Non-pigmented ciliary epithelial cell (primary cell): Measurements from ENCODE around the gene NRCAM.

Experiments
- DNase-seq: peaks from one replicate; pipeline ENCODE4 v3.0.0-alpha.2; 2010; ENCODE audit warnings: low read depth

Gene NRCAM

GRCh38 chr7:108156897-108157605 is 299.2 kb downstream of the NRCAM start:
- no peak for DNase-seq

- DNase-seq = no peak
Measured at GRCh38 chr7:108152198-108152597, 304.0 kb downstream of the NRCAM start.

GRCh38 chr7:108149908-108150307 is 306.3 kb downstream of the NRCAM start:
- no peak for DNase-seq

- no peak for DNase-seq
Measured at GRCh38 chr7:108149119-108149518, 307.1 kb downstream of the NRCAM start.

GRCh38 chr7:108147031-108147563 is 309.1 kb downstream of the NRCAM start:
- DNase-seq = no peak

GRCh38 chr7:108146070-108146842 is 310.0 kb downstream of the NRCAM start:
- DNase-seq = peak; percentile 69

- DNase-seq = no peak
Measured at GRCh38 chr7:108145401-108145800, 310.8 kb downstream of the NRCAM start.

GRCh38 chr7:108144931-108145330 is 311.3 kb downstream of the NRCAM start:
- DNase-seq = no peak

- no peak for DNase-seq
Measured at GRCh38 chr7:108143658-108144420, 312.4 kb downstream of the NRCAM start.

GRCh38 chr7:108142675-108143259 is 313.5 kb downstream of the NRCAM start:
- DNase-seq = no peak

- DNase-seq = no peak
Measured at GRCh38 chr7:108142180-108142579, 314.1 kb downstream of the NRCAM start.

GRCh38 chr7:108140671-108141070 is 315.6 kb downstream of the NRCAM start:
- DNase-seq = no peak

- no peak for DNase-seq
Measured at GRCh38 chr7:108138911-108139310, 317.3 kb downstream of the NRCAM start.

GRCh38 chr7:108137993-108138392 is 318.2 kb downstream of the NRCAM start:
- DNase-seq = no peak

- DNase-seq = no peak
Measured at GRCh38 chr7:108137040-108137439, 319.2 kb downstream of the NRCAM start.

- no peak for DNase-seq
Measured at GRCh38 chr7:108136191-108136688, 320.0 kb downstream of the NRCAM start.

- DNase-seq = no peak
Measured at GRCh38 chr7:108135446-108136190, 320.6 kb downstream of the NRCAM start.

- no peak for DNase-seq
Measured at GRCh38 chr7:108134486-108134885, 321.8 kb downstream of the NRCAM start.

- DNase-seq = peak; percentile 31
Measured at GRCh38 chr7:108132551-108133265, 323.5 kb downstream of the NRCAM start.

GRCh38 chr7:108130261-108130660 is 326.0 kb downstream of the NRCAM start, which contains the start of gene LAMB4:
LAMB4 (minus strand) TSS chr7:108130361; CDS start chr7:108123164, 7,197 bp downstream.
- no peak for DNase-seq
